Karpas-422 (cell line): ENCODE data around the gene BCLAF1. TPM values are rescaled to one million over a fixed set of nuclear protein-coding genes. Genes with fewer than 3 reads are reported as not detected.

Experiments
- DNase-seq: peaks from one replicate; pipeline ENCODE4 v3.0.0-alpha.2; 2015
- H2AFZ ChIP-seq: fragments of 200-600 bp; sonication (generic); 2 replicates; pipeline ENCODE4 v1.6.1; 2014; ENCODE audit warnings: antibody characterized with exemption, low read length, mixed read lengths
- H3K27ac ChIP-seq: fragments of 200-600 bp; sonication (generic); 2 replicates; pipeline ENCODE4 v1.5.1; 2014; ENCODE audit warnings: mild to moderate bottlenecking, low read length, moderate library complexity
- H3K27me3 ChIP-seq: fragments of 200-600 bp; sonication (generic); 2 replicates; pipeline ENCODE4 v1.6.1; 2014; ENCODE audit warnings: low read length, mixed read lengths
- H3K36me3 ChIP-seq: fragments of 200-600 bp; sonication (generic); 2 replicates; pipeline ENCODE4 v1.6.1; 2014; ENCODE audit warnings: low read length, mixed read lengths; ENCODE audit not compliant: insufficient read depth
- H3K4me1 ChIP-seq: fragments of 200-600 bp; sonication (generic); 2 replicates; pipeline ENCODE4 v1.6.1; 2014; ENCODE audit warnings: mild to moderate bottlenecking, low read length, mixed read lengths
- H3K4me2 ChIP-seq: fragments of 200-600 bp; sonication (generic); 2 replicates; pipeline ENCODE4 v1.6.1; 2014; ENCODE audit warnings: low read length, low read depth, mild to moderate bottlenecking; ENCODE audit not compliant: poor library complexity, severe bottlenecking
- H3K4me3 ChIP-seq: fragments of 200-600 bp; sonication (generic); 2 replicates; pipeline ENCODE4 v1.5.1; 2014; ENCODE audit warnings: mild to moderate bottlenecking, antibody characterized with exemption, low read length, mixed read lengths
- H3K79me2 ChIP-seq: fragments of 200-600 bp; sonication (generic); 2 replicates; pipeline ENCODE4 v1.6.1; 2014; ENCODE audit warnings: mild to moderate bottlenecking, low read length, mixed read lengths
- H3K9ac ChIP-seq: fragments of 200-600 bp; sonication (generic); 2 replicates; pipeline ENCODE4 v1.6.0; 2014; ENCODE audit warnings: low read length
- H3K9me2 ChIP-seq: fragments of 200-600 bp; sonication (generic), shearing (Covaris generic); replicated peaks from 2 replicates; pipeline ENCODE4 v1.6.0; 2014; ENCODE audit warnings: mild to moderate bottlenecking, low read length, moderate library complexity; ENCODE audit not compliant: insufficient read depth
- H3K9me3 ChIP-seq: fragments of 300-700, 200-600 bp; sonication (generic); 2 replicates; pipeline ENCODE4 v1.6.1; 2014; ENCODE audit warnings: low read length, mixed read lengths
- H4K20me1 ChIP-seq: fragments of 200-600 bp; sonication (generic); 2 replicates; pipeline ENCODE4 v1.6.1; 2014; ENCODE audit warnings: mild to moderate bottlenecking, antibody characterized with exemption, low read length, low read depth; ENCODE audit not compliant: insufficient read depth
- total RNA-seq: library from RNA; depleted of rRNA; stranded (reverse); fragments of >200 nt; shearing (Covaris generic); gene quantifications from 2 replicates; pipeline ENCODE4 v1.2.3, GENCODE V29; 2014; ENCODE audit warnings: low replicate concordance

BCLAF1 gene
- total RNA-seq, 1 experiment from 2014 or later, result 177 TPM

DNA sequence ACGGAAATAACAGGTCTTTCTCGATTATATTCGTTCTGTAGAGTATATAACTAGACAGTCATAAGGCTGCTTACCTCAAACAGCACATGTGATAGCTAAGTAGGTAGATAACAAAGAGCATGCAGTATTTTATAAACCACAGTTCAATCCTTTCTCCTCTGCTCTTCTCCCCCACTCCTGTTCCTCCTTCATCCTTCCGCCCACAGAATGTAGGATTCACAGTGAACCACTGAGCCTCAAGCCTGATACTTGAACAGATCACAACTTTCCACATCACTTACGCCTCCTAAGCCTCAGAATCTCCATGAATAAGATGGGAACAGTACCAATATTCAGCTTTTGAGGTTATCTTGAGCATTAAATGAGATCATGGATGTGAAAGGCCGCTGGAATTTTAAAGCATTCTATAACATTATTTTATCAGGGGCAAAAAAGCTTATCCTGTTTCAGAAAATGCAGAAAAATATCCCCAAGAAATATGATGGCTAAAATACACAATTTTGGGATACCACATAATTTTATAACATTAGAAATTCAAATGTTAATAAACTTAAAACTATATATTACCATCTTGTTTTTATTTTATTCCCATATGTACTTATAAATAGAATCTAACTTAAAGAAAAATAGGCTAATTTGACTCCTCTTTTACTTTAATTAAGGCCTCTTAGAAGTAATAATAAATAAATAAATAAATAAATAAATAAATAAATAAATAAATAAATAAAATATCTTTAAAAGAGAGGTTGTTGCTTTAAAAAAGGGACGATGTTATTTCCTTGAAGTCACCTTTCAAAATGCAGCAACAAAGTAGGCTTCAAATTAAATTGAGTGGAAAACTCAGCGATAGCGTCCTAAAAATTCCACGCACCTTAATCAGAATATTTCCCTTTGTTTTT is 72.9 kb downstream of the BCLAF1 start:
- no peak overlapping the region for H3K9ac ChIP-seq
- no peak for DNase-seq
- no peak overlapping the region for H3K4me3 ChIP-seq
- H3K9me3 ChIP-seq, result no peaks in the 10 kb centered on the region
- no peaks in the 10 kb centered on the region for H3K4me1 ChIP-seq
- H4K20me1 ChIP-seq, result no peaks in the 10 kb centered on the region
- H3K36me3 ChIP-seq, result no peaks in the 10 kb centered on the region
- H3K9me2 ChIP-seq, result no peaks in the 10 kb centered on the region
- no peak overlapping the region for H3K4me2 ChIP-seq
- H3K27ac ChIP-seq, result no peak overlapping the region
- no peaks in the 10 kb centered on the region for H3K79me2 ChIP-seq
- H3K27me3 ChIP-seq, result no peaks in the 10 kb centered on the region
- H2AFZ ChIP-seq, result no peak overlapping the region

- no peak for DNase-seq
- Histone ChIP-seq H3K4me2 (no peak overlapping the region), H3K4me3 (no peak overlapping the region), H3K4me1 (no peaks in the 10 kb centered on the region), H4K20me1 (no peaks in the 10 kb centered on the region), H3K27me3 (no peaks in the 10 kb centered on the region), H3K27ac (no peak overlapping the region), H3K9me3 (no peaks in the 10 kb centered on the region), H3K79me2 (no peaks in the 10 kb centered on the region), H2AFZ (no peak overlapping the region), H3K36me3 (no peaks in the 10 kb centered on the region), H3K9ac (no peak overlapping the region), H3K9me2 (no peaks in the 10 kb centered on the region)
Observed at GRCh38 chr6:136213853-136214252, 75.8 kb downstream of the BCLAF1 start.

- no peak for DNase-seq
- H3K4me2 ChIP-seq, result no peak overlapping the region
- no peaks in the 10 kb centered on the region for H3K9me3 ChIP-seq
- H3K79me2 ChIP-seq, result no peaks in the 10 kb centered on the region
- H2AFZ ChIP-seq, result no peak overlapping the region
- no peak overlapping the region for H3K4me3 ChIP-seq
- H3K27ac ChIP-seq, result no peak overlapping the region
- no peaks in the 10 kb centered on the region for H4K20me1 ChIP-seq
- no peak overlapping the region for H3K9ac ChIP-seq
- H3K9me2 ChIP-seq, result no peaks in the 10 kb centered on the region
- H3K36me3 ChIP-seq, result no peaks in the 10 kb centered on the region
- no peaks in the 10 kb centered on the region for H3K27me3 ChIP-seq
- no peaks in the 10 kb centered on the region for H3K4me1 ChIP-seq
Observed at GRCh38 chr6:136213012-136213539, 76.6 kb downstream of the BCLAF1 start.

DNA sequence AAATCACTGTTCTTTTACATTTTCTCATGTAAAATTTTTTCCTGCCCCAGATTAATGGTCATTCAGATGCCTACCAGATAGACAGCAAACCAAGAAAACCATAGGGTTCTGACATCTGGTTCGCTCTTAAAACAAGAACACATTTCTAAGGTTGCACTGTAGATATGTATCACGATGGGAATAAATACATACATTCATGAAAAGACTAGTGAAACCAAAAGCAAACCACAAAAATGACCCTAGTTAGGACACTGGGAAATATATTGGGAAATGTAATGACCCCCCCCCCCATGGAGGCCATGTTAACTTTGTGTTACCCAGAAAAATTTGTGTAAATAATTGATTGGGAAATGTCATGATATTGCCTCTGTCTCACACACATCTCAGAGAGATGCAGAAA is 77.0 kb downstream of the BCLAF1 start:
- Histone ChIP-seq H3K4me3 (no peak overlapping the region), H3K9me3 (no peaks in the 10 kb centered on the region), H3K4me1 (no peaks in the 10 kb centered on the region), H3K27me3 (no peaks in the 10 kb centered on the region), H3K36me3 (no peaks in the 10 kb centered on the region), H2AFZ (no peak overlapping the region), H3K27ac (no peak overlapping the region), H3K79me2 (no peaks in the 10 kb centered on the region), H3K9ac (no peak overlapping the region), H3K4me2 (no peak overlapping the region), H4K20me1 (no peaks in the 10 kb centered on the region), H3K9me2 (no peaks in the 10 kb centered on the region)
- DNase-seq, result no peak

GRCh38 chr6:136210398-136211165 is 79.1 kb downstream of the BCLAF1 start:
- Histone ChIP-seq H4K20me1 (no peaks in the 10 kb centered on the region), H3K9ac (no peak overlapping the region), H3K27me3 (no peaks in the 10 kb centered on the region), H3K27ac (no peak overlapping the region), H3K4me1 (no peaks in the 10 kb centered on the region), H3K79me2 (no peaks in the 10 kb centered on the region), H3K36me3 (no peaks in the 10 kb centered on the region), H3K9me2 (no peaks in the 10 kb centered on the region), H3K9me3 (no peaks in the 10 kb centered on the region), H2AFZ (no peak overlapping the region), H3K4me2 (no peak overlapping the region), H3K4me3 (no peak overlapping the region)
- no peak for DNase-seq

- Histone ChIP-seq H4K20me1 (no peaks in the 10 kb centered on the region), H3K4me2 (no peak overlapping the region), H3K27ac (no peak overlapping the region), H3K9me2 (no peaks in the 10 kb centered on the region), H3K4me1 (no peaks in the 10 kb centered on the region), H2AFZ (no peak overlapping the region), H3K9ac (no peak overlapping the region), H3K36me3 (no peaks in the 10 kb centered on the region), H3K27me3 (no peaks in the 10 kb centered on the region), H3K79me2 (no peaks in the 10 kb centered on the region), H3K9me3 (no peaks in the 10 kb centered on the region), H3K4me3 (no peak overlapping the region)
- DNase-seq, result no peak
Observed at GRCh38 chr6:136209496-136209895, 80.2 kb downstream of the BCLAF1 start.

GRCh38 chr6:136208783-136209182 is 80.9 kb downstream of the BCLAF1 start:
- Histone ChIP-seq H3K79me2 (no peaks in the 10 kb centered on the region), H3K36me3 (no peaks in the 10 kb centered on the region), H3K27ac (no peak overlapping the region), H3K4me1 (no peaks in the 10 kb centered on the region), H3K9ac (no peak overlapping the region), H4K20me1 (no peaks in the 10 kb centered on the region), H3K4me3 (no peak overlapping the region), H3K27me3 (no peaks in the 10 kb centered on the region), H3K9me3 (no peaks in the 10 kb centered on the region), H3K4me2 (no peak overlapping the region), H2AFZ (no peak overlapping the region), H3K9me2 (no peaks in the 10 kb centered on the region)
- no peak for DNase-seq
